Esophagus muscularis mucosa (tissue), 3 donors: ENCODE measurements around the gene HRH4.

ENCODE experiments used
- CTCF ChIP-seq, 3 experiments: fragments of 200-600 bp in 2 of 3; fragments of 450-650 bp in 1 of 3; sonication (generic) in 2 of 3; IDR thresholded peaks; one replicate each; pipeline ENCODE4 v1.5.1; 2017 to 2019; ENCODE audit warnings: antibody characterized with exemption in 3 of 3, mild to moderate bottlenecking in 2 of 3, moderate library complexity in 1 of 3
- POLR2A ChIP-seq: fragments of 450-650 bp; IDR thresholded peaks from one replicate; pipeline ENCODE4 v1.6.1; 2017; ENCODE audit warnings: antibody characterized with exemption, moderate library complexity, mild to moderate bottlenecking, low read depth

GRCh38 chr18:24504401-24504800, 44.0 kb downstream of the HRH4 start:
- TF ChIP-seq CTCF (IDR thresholded peaks at IDR 0.05) (no peak), POLR2A (no peak)
